Smooth muscle cell of the coronary artery (primary cell): ENCODE data around the gene OR56A5. TPM values are rescaled to one million over a fixed set of nuclear protein-coding genes. Genes with fewer than 3 reads are reported as not detected.

ENCODE experiments used
- total RNA-seq: library from RNA; depleted of rRNA; stranded (reverse); fragments of >200 nt; gene quantifications from 2 replicates; pipeline ENCODE4 v1.2.3, GENCODE V29; 2014; ENCODE audit warnings: low replicate concordance

OR56A5 gene
- not detected in 2 replicates for total RNA-seq

GRCh38 chr11:5968394-5968793 lies at the start of gene OR56A5:
OR56A5 (minus strand) TSS chr11:5968494; CDS start chr11:5968494, 0 bp downstream.

GRCh38 chr11:6006846-6007245 lies 38.6 kb upstream of the OR56A5 start, which contains the start of gene OR56A4:
OR56A4 (minus strand) TSS chr11:6006946; CDS start chr11:6002992, 3,954 bp downstream.

GRCh38 chr11:5986885-5987284 lies 18.6 kb upstream of the OR56A5 start, which contains the start of gene OR52L1:
OR52L1 (minus strand) TSS chr11:5986985; CDS start chr11:5986930, 55 bp downstream.

GRCh38 chr11:5941951-5942350 lies 26.3 kb downstream of the OR56A5 start, which contains the start of gene OR56A3:
OR56A3 (plus strand) TSS chr11:5942251; CDS start chr11:5947347, 5,096 bp downstream.

Other genes with a start within 250 kb of the OR56A5 start
- not detected in 2 replicates for gene OR56B1, start 232.0 kb downstream of the OR56A5 start, total RNA-seq
- not detected in 2 replicates for gene OR52N4, start 214.3 kb downstream of the OR56A5 start, total RNA-seq
- not detected in 2 replicates for gene OR52N5, start 185.1 kb downstream of the OR56A5 start, total RNA-seq
- not detected in 2 replicates for gene OR52N1, start 177.2 kb downstream of the OR56A5 start, total RNA-seq
- gene OR52N2, start 159.6 kb downstream of the OR56A5 start, total RNA-seq: not detected in 2 replicates
- gene OR52E6, start 126.6 kb downstream of the OR56A5 start, total RNA-seq: not detected in 2 replicates
- gene OR52E8, start 110.8 kb downstream of the OR56A5 start, total RNA-seq: not detected in 2 replicates
- gene OR52E4, start 87.9 kb downstream of the OR56A5 start, total RNA-seq: not detected in 2 replicates
- gene OR52E5, start 75.3 kb downstream of the OR56A5 start, total RNA-seq: not detected in 2 replicates
- not detected in 2 replicates for gene OR56A3, start 26.2 kb downstream of the OR56A5 start, total RNA-seq
- gene OR52L1, start 18.5 kb upstream of the OR56A5 start, total RNA-seq: not detected in 2 replicates
- not detected in 2 replicates for gene OR56A4, start 38.5 kb upstream of the OR56A5 start, total RNA-seq
- not detected in 2 replicates for gene OR56A1, start 62.3 kb upstream of the OR56A5 start, total RNA-seq
- not detected in 2 replicates for gene OR56B4, start 139.2 kb upstream of the OR56A5 start, total RNA-seq
- not detected in 2 replicates for gene OR52B2, start 201.8 kb upstream of the OR56A5 start, total RNA-seq
- gene OR52W1, start 230.7 kb upstream of the OR56A5 start, total RNA-seq: not detected in 2 replicates
- not detected in 2 replicates for gene C11orf42, start 237.1 kb upstream of the OR56A5 start, total RNA-seq